HCT116 (cell line): ENCODE results near the gene DHRS13. TPM values are rescaled to one million over a fixed set of nuclear protein-coding genes. Genes with fewer than 3 reads are reported as not detected.

Experiments used
- ATAC-seq: fragments of 200-7000 bp; cut with Tn5 transposase; 2 replicates; pipeline ENCODE4 v1.9.1; 2020; ENCODE audit warnings: mild to moderate bottlenecking, moderate library complexity
- BruUV-seq: library from RNA; stranded (reverse); fragments of 400-500 nt; replicated peaks from 2 replicates; lab custom pipeline; 2021; lab: Mats Ljungman, UMichigan
- CTCF ChIA-PET: fragments of 300-600 bp; sonication (Branson Sonifier 250); formaldehyde crosslinking; loops from one replicate; lab custom pipeline; 2021; ENCODE audit warnings: antibody characterized with exemption; lab: Charles Lee
- POLR2A ChIA-PET: fragments of 300-600, 350-600 bp; sonication (Branson Sonifier 250); formaldehyde crosslinking; loops from one replicate; lab custom pipeline; 2021; ENCODE audit warnings: antibody characterized with exemption; lab: Charles Lee
- RAD21 ChIA-PET, 2 experiments: fragments of 300-600 bp; sonication (Branson Sonifier 250); formaldehyde crosslinking; loops; one replicate each; lab custom pipeline; 2023; ENCODE audit warnings: low total read pairs in 2 of 2; ENCODE audit not compliant: uncharacterized antibody in 2 of 2, unreplicated experiment in 2 of 2, low non-redundant PET in 1 of 2; lab: Charles Lee
- DNase-seq: peaks from one replicate; pipeline ENCODE4 v3.0.0-alpha.2; 2010; ENCODE audit warnings: low read depth, low spot score
- H2AFZ ChIP-seq: fragments of 200-600 bp; shearing (Covaris generic), sonication (generic); 2 replicates; pipeline ENCODE4 v1.6.1; 2017; ENCODE audit warnings: low read depth, mixed run types, mixed read lengths, antibody characterized with exemption, low read length; ENCODE audit not compliant: poor library complexity, severe bottlenecking
- H3K27ac ChIP-seq: 2 replicates; pipeline ENCODE4 v1.5.1; 2012; ENCODE audit warnings: low read depth, low read length
- H3K27me3 ChIP-seq: fragments of 200-600 bp; sonication (generic); 2 replicates; pipeline ENCODE4 v1.6.1; 2016; ENCODE audit warnings: mixed run types, low read length, mixed read lengths; ENCODE audit not compliant: insufficient read depth
- H3K36me3 ChIP-seq, 2 experiments: fragments of 200-500 bp in 1 of 2; fragments of 200-600 bp in 1 of 2; sonication (Bioruptor generic) in 1 of 2; sonication (generic) in 1 of 2; 2 replicates each; pipeline versions ENCODE4 v1.5.1 to v1.6.1; 2014 to 2016; ENCODE audit warnings: low read length in 2 of 2, inconsistent platforms in 1 of 2, mixed read lengths in 1 of 2, mixed run types in 1 of 2; ENCODE audit not compliant: insufficient read depth in 2 of 2, control insufficient read depth in 1 of 2
- H3K4me1 ChIP-seq, 2 experiments: fragments of 200-600 bp in 1 of 2; sonication (generic) in 1 of 2; 2 replicates each; pipeline versions ENCODE4 v1.5.1 to v1.6.1; 2012 to 2017; ENCODE audit warnings: low read length in 2 of 2, inconsistent platforms in 1 of 2, mild to moderate bottlenecking in 1 of 2, mixed read lengths in 1 of 2, mixed run types in 1 of 2, moderate library complexity in 1 of 2; ENCODE audit not compliant: insufficient read depth in 2 of 2, control insufficient read depth in 1 of 2
- H3K4me2 ChIP-seq: fragments of 200-600 bp; sonication (generic); 2 replicates; pipeline ENCODE4 v1.6.1; 2017; ENCODE audit warnings: mixed run types, low read length, mixed read lengths
- H3K4me3 ChIP-seq, 2 experiments: fragments of 200-600 bp in 1 of 2; sonication (generic) in 1 of 2; replicated peaks in 1 of 2; 2 replicates each; pipeline ENCODE4 v1.5.1; 2011 to 2016; ENCODE audit warnings: low read length in 2 of 2, control low read depth in 1 of 2, low read depth in 1 of 2, mild to moderate bottlenecking in 1 of 2, mixed read lengths in 1 of 2, mixed run types in 1 of 2
- H3K79me2 ChIP-seq: fragments of 200-600 bp; sonication (generic); 2 replicates; pipeline ENCODE4 v1.6.1; 2017; ENCODE audit warnings: mild to moderate bottlenecking, mixed run types, low read length, moderate library complexity, mixed read lengths; ENCODE audit not compliant: insufficient read depth
- H3K9ac ChIP-seq: fragments of 200-600 bp; sonication (generic); 2 replicates; pipeline ENCODE4 v1.6.1; 2016; ENCODE audit warnings: low read length, mixed read lengths
- H3K9me2 ChIP-seq: fragments of 200-600 bp; sonication (generic), shearing (Covaris generic); 2 replicates; pipeline ENCODE4 v1.6.1; 2017; ENCODE audit warnings: mixed run types, mild to moderate bottlenecking, moderate library complexity; ENCODE audit not compliant: insufficient read depth
- H3K9me3 ChIP-seq, 2 experiments: fragments of 200-500 bp in 1 of 2; fragments of 200-600 bp in 1 of 2; sonication (Bioruptor generic) in 1 of 2; sonication (generic) in 1 of 2; 2 replicates each; pipeline ENCODE4 v1.6.1; 2014 to 2017; ENCODE audit warnings: low read length in 2 of 2, mixed read lengths in 2 of 2, inconsistent platforms in 1 of 2, low read depth in 1 of 2, mild to moderate bottlenecking in 1 of 2, mixed run types in 1 of 2, moderate library complexity in 1 of 2; ENCODE audit not compliant: control insufficient read depth in 1 of 2, insufficient read depth in 1 of 2
- H4K20me1 ChIP-seq: fragments of 200-600 bp; sonication (generic), shearing (Covaris generic); 2 replicates; pipeline ENCODE4 v1.6.1; 2017; ENCODE audit warnings: mixed run types, mild to moderate bottlenecking, moderate library complexity; ENCODE audit not compliant: insufficient read depth
- CBX3 ChIP-seq: IDR thresholded peaks from 2 replicates; pipeline ENCODE4 v1.6.1; 2012; ENCODE audit warnings: low read depth
- CEBPB ChIP-seq: IDR thresholded peaks from 2 replicates; pipeline ENCODE4 v1.6.1; 2012; ENCODE audit warnings: low read depth
- EGR1 ChIP-seq: IDR thresholded peaks from 2 replicates; pipeline ENCODE4 v1.6.1; 2012; ENCODE audit warnings: low read depth
- ELF1 ChIP-seq: IDR thresholded peaks from 2 replicates; pipeline ENCODE4 v1.6.1; 2012; ENCODE audit warnings: low read depth, borderline replicate concordance
- EZH2phosphoT487 ChIP-seq: fragments of 200-600 bp; IDR thresholded peaks from 2 replicates; pipeline ENCODE4 v1.6.1; 2018; ENCODE audit warnings: antibody characterized with exemption, borderline replicate concordance
- FOSL1 ChIP-seq: IDR thresholded peaks from 2 replicates; pipeline ENCODE4 v1.6.1; 2012; ENCODE audit warnings: low read depth
- JUND ChIP-seq: IDR thresholded peaks from 2 replicates; pipeline ENCODE4 v1.6.1; 2012
- POLR2A ChIP-seq: IDR thresholded peaks from 2 replicates; pipeline ENCODE4 v1.7.0; 2011; ENCODE audit warnings: borderline replicate concordance; ENCODE audit not compliant: insufficient read depth, insufficient read length; ENCODE audit errors: extremely low read depth
- RAD21 ChIP-seq: IDR thresholded peaks from 2 replicates; pipeline ENCODE4 v1.6.1; 2012; ENCODE audit warnings: low read depth, mild to moderate bottlenecking
- REST ChIP-seq: IDR thresholded peaks from 2 replicates; pipeline ENCODE4 v1.6.1; 2012; ENCODE audit warnings: low read depth
- SRF ChIP-seq: IDR thresholded peaks from 2 replicates; pipeline ENCODE4 v1.6.1; 2012; ENCODE audit warnings: low read depth
- TCF7L2 ChIP-seq: IDR thresholded peaks from 2 replicates; pipeline ENCODE4 v1.7.0; 2011; ENCODE audit warnings: borderline replicate concordance, inconsistent platforms; ENCODE audit not compliant: insufficient read depth, insufficient read length; ENCODE audit errors: extremely low read depth
- YY1 ChIP-seq: IDR thresholded peaks from 2 replicates; pipeline ENCODE4 v1.6.1; 2011; ENCODE audit warnings: low read length, low read depth, moderate library complexity, mild to moderate bottlenecking; ENCODE audit not compliant: insufficient replicate concordance; ENCODE audit errors: extremely low read depth
- ZFX ChIP-seq: fragments of 450-650 bp; IDR thresholded peaks from 2 replicates; pipeline ENCODE4 v1.6.1; 2017
- ZNF274 ChIP-seq: fragments of 200-500 bp; sonication (Bioruptor generic); IDR thresholded peaks from 2 replicates; pipeline ENCODE4 v1.6.1; 2014; ENCODE audit warnings: mild to moderate bottlenecking, low read depth, low read length, inconsistent platforms
- intact Hi-C: fragments of 100-400 bp; cut with micrococcal nuclease; formaldehyde crosslinking; loops from 2 replicates; pipeline ENCODE4 v1.10.0; 2022
- total RNA-seq: library from RNA; stranded (reverse); gene quantifications from one replicate; pipeline ENCODE4 v1.2.1, GENCODE V29; 2021; ENCODE audit not compliant: unreplicated experiment
- TF ChIP-seq, protein P1 (sequence below): IDR thresholded peaks from 2 replicates; pipeline ENCODE4 v1.6.1; 2011; ENCODE audit warnings: mild to moderate bottlenecking, low read length, moderate library complexity; ENCODE audit not compliant: insufficient replicate concordance; ENCODE audit errors: extremely low read depth
- TF ChIP-seq, protein P2 (sequence below), 3 experiments: fragments of 200-600 bp in 1 of 3; sonication (generic) in 1 of 3; IDR thresholded peaks in 2 of 3; conservative IDR thresholded peaks in 1 of 3; 2 replicates each; pipeline ENCODE4 v1.5.1; 2012 to 2017; ENCODE audit warnings: low read depth in 2 of 3, low read length in 2 of 3, antibody characterized with exemption in 1 of 3, borderline replicate concordance in 1 of 3, control low read depth in 1 of 3, mild to moderate bottlenecking in 1 of 3, mixed read lengths in 1 of 3, mixed run types in 1 of 3, moderate library complexity in 1 of 3; ENCODE audit not compliant: insufficient read depth in 1 of 3
- TF ChIP-seq, protein P3 (sequence below): IDR thresholded peaks from 2 replicates; pipeline ENCODE4 v1.6.1; 2012
- TF ChIP-seq, protein P4 (sequence below): IDR thresholded peaks from 2 replicates; pipeline ENCODE4 v1.6.1; 2012

The DHRS13 gene
- total RNA-seq, 1 experiment from 2014 or later = 13.5 TPM

- ChIA-PET CTCF (interaction anchor here (2.7 kb wide), 1 partner anchor 183 kb away, joined by 9 read pairs; no protein-coding TSS in a partner anchor), RAD21 (no interaction called here), POLR2A (no interaction called here)
- TF ChIP-seq FOSL1 (no peak), CBX3 (no peak), ZFX (no peak), EGR1 (no peak), ELF1 (no peak), POLR2A (no peak), EZH2phosphoT487 (no peak), SRF (no peak), CEBPB (no peak), REST (no peak), JUND (no peak), YY1 (no peak), RAD21 (no peak), TCF7L2 (no peak), ZNF274 (no peak)
- TF ChIP-seq, protein P1, sequence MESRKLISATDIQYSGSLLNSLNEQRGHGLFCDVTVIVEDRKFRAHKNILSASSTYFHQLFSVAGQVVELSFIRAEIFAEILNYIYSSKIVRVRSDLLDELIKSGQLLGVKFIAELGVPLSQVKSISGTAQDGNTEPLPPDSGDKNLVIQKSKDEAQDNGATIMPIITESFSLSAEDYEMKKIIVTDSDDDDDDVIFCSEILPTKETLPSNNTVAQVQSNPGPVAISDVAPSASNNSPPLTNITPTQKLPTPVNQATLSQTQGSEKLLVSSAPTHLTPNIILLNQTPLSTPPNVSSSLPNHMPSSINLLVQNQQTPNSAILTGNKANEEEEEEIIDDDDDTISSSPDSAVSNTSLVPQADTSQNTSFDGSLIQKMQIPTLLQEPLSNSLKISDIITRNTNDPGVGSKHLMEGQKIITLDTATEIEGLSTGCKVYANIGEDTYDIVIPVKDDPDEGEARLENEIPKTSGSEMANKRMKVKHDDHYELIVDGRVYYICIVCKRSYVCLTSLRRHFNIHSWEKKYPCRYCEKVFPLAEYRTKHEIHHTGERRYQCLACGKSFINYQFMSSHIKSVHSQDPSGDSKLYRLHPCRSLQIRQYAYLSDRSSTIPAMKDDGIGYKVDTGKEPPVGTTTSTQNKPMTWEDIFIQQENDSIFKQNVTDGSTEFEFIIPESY = no peak
- TF ChIP-seq, protein P2, sequence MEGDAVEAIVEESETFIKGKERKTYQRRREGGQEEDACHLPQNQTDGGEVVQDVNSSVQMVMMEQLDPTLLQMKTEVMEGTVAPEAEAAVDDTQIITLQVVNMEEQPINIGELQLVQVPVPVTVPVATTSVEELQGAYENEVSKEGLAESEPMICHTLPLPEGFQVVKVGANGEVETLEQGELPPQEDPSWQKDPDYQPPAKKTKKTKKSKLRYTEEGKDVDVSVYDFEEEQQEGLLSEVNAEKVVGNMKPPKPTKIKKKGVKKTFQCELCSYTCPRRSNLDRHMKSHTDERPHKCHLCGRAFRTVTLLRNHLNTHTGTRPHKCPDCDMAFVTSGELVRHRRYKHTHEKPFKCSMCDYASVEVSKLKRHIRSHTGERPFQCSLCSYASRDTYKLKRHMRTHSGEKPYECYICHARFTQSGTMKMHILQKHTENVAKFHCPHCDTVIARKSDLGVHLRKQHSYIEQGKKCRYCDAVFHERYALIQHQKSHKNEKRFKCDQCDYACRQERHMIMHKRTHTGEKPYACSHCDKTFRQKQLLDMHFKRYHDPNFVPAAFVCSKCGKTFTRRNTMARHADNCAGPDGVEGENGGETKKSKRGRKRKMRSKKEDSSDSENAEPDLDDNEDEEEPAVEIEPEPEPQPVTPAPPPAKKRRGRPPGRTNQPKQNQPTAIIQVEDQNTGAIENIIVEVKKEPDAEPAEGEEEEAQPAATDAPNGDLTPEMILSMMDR (IDR thresholded peaks at IDR 0.05 in 2 of 3, conservative IDR thresholded peaks at IDR 0.05 in 1 of 3; ENCODE audit: borderline replicate concordance in 1 of 3, insufficient read depth in 1 of 3, low read depth in 2 of 3, low read length in 2 of 3) = no peak
- TF ChIP-seq, protein P3, sequence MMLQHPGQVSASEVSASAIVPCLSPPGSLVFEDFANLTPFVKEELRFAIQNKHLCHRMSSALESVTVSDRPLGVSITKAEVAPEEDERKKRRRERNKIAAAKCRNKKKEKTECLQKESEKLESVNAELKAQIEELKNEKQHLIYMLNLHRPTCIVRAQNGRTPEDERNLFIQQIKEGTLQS = no peak
- TF ChIP-seq, protein P4, sequence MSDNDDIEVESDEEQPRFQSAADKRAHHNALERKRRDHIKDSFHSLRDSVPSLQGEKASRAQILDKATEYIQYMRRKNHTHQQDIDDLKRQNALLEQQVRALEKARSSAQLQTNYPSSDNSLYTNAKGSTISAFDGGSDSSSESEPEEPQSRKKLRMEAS = no peak
- ATAC-seq (no peak), DNase-seq (no peak)
- Histone ChIP-seq H3K9me3 (no peaks in the 10 kb centered on the region), H2AFZ (no peak overlapping the region), H3K4me2 (no peak overlapping the region), H3K27ac (no peak overlapping the region), H3K4me3 (no peak overlapping the region), H4K20me1 (no peaks in the 10 kb centered on the region), H3K79me2 (no peaks in the 10 kb centered on the region), H3K9me2 (no peaks in the 10 kb centered on the region), H3K27me3 (no peaks in the 10 kb centered on the region), H3K36me3 (peaks cover 71 to 73% of the 10 kb centered on the region in 2 experiments), H3K4me1 (no peaks in the 10 kb centered on the region), H3K9ac (no peak overlapping the region)
- intact Hi-C loops = no loop called here
- BruUV-seq = no TSS peak
Measured at GRCh38 chr17:28910534-28910933, 7.7 kb upstream of the DHRS13 start.
